ENCODE results near the gene CUBN.

GRCh38 chr10:17066000-17066399, 63.6 kb downstream of the CUBN start:
- TF ChIP-seq, protein P1, sequence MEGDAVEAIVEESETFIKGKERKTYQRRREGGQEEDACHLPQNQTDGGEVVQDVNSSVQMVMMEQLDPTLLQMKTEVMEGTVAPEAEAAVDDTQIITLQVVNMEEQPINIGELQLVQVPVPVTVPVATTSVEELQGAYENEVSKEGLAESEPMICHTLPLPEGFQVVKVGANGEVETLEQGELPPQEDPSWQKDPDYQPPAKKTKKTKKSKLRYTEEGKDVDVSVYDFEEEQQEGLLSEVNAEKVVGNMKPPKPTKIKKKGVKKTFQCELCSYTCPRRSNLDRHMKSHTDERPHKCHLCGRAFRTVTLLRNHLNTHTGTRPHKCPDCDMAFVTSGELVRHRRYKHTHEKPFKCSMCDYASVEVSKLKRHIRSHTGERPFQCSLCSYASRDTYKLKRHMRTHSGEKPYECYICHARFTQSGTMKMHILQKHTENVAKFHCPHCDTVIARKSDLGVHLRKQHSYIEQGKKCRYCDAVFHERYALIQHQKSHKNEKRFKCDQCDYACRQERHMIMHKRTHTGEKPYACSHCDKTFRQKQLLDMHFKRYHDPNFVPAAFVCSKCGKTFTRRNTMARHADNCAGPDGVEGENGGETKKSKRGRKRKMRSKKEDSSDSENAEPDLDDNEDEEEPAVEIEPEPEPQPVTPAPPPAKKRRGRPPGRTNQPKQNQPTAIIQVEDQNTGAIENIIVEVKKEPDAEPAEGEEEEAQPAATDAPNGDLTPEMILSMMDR (IDR thresholded peaks at IDR 0.05), result no peak
- no peak for TF ChIP-seq ZFX (IDR thresholded peaks at IDR 0.05; ENCODE audit: borderline replicate concordance)

Data from 22Rv1 (cell line).